HEK293 (cell line): ENCODE data around the gene RGL2.

Experiments
- ATF2 ChIP-seq: fragments of 450-650 bp; formaldehyde crosslinking; IDR thresholded peaks from 2 replicates; pipeline ENCODE4 v1.5.1; 2016; ENCODE audit warnings: missing biosample characterization, missing genetic modification characterization, low read depth
- ELK4 ChIP-seq: IDR thresholded peaks from 2 replicates; pipeline ENCODE4 v1.6.1; 2011; ENCODE audit warnings: mild to moderate bottlenecking, low read depth, low read length, borderline replicate concordance
- ZBTB20 ChIP-seq: fragments of 450-650 bp; formaldehyde crosslinking; IDR thresholded peaks from 2 replicates; pipeline ENCODE4 v1.5.1; 2016; ENCODE audit warnings: missing biosample characterization, missing genetic modification characterization
- ZFP37 ChIP-seq: fragments of 450-650 bp; formaldehyde crosslinking; IDR thresholded peaks from 2 replicates; pipeline ENCODE4 v1.5.1; 2016; ENCODE audit warnings: missing biosample characterization, missing genetic modification characterization
- ZNF174 ChIP-seq: fragments of 450-650 bp; formaldehyde crosslinking; IDR thresholded peaks from 2 replicates; pipeline ENCODE4 v1.5.0; 2017; ENCODE audit warnings: missing biosample characterization, mild to moderate bottlenecking, missing genetic modification characterization
- ZNF175 ChIP-seq: fragments of 450-650 bp; formaldehyde crosslinking; IDR thresholded peaks from 2 replicates; pipeline ENCODE4 v1.5.1; 2016; ENCODE audit warnings: missing biosample characterization, missing genetic modification characterization
- ZNF544 ChIP-seq: fragments of 450-650 bp; formaldehyde crosslinking; IDR thresholded peaks from 2 replicates; pipeline ENCODE4 v1.5.0; 2017; ENCODE audit warnings: missing biosample characterization, missing genetic modification characterization

DNA sequence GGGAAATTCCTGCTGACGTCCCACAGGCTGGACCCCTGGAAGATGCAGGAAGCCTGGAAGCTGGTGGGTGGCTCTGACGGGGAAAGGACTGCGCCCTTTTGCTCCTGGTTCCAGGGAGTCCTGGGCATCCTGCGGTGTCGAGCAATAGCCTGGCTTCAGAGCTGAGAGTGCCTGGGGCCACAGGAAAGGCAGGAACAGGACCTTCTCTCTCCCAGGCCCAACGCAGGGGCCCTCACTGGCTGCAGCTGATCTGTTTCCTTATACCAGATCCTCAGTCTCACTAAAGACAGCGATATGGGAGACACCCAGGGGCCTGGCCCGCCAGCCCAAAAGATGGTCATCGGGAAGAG is 20.4 kb downstream of the RGL2 start:
- TF ChIP-seq ZNF175 (tag by site-specific recombination) (no peak), ELK4 (no peak), ZBTB20 (no peak), ATF2 (no peak), ZFP37 (no peak), ZNF544 (tag by site-specific recombination) (no peak), ZNF174 (tag by site-specific recombination) (no peak)
